GM04504 (cell line): Measurements from ENCODE around the gene F10.

ENCODE experiments used
- DNase-seq: peaks from one replicate; pipeline ENCODE4 v3.0.0-alpha.2; 2012; ENCODE audit warnings: low read depth

The F10 gene

GRCh38 chr13:113138792-113139551 lies 16.4 kb downstream of the F10 start:
- no peak for DNase-seq

DNA sequence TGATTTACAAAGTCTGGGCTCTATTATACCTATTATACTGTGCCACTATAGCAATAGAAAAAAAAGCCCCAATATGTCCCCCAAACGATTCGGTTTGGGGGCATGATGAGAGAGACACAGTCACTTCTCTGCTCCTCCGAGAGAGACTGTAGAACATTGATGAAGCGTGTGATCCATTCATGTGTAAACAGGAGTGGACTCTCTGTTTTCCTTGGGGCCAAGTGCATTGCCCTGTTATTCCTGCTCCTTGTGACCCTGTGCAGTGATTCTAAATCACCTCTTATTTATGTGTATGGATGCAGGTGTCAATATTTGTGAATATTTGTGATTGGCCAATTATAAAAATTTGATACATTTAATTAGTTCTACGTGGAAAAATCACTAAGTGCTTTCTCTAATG lies 17.0 kb downstream of the F10 start:
- no peak for DNase-seq

- no peak for DNase-seq
These were observed 18.3 kb downstream of the F10 start for GRCh38 chr13:113140677-113141600.

DNA sequence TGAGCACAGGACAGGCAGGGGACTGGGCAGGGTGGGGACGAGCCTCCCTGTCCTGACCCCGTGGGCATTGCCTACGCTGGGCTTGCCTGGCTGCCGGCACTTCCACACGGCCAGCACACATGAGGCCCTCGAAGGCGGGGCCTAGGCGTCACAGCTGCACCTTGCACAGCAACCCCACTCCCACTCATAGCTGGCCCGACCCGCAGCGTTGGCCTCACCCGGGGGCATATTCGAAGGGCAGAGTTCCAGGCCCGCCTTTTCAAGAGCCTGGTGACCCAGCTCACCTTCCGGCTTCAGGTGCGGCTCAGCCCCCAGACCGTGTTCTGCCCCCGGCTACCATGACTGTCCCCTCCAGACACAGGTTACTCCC lies 19.0 kb downstream of the F10 start:
- DNase-seq: no peak

- no peak for DNase-seq
These were observed 20.3 kb downstream of the F10 start for GRCh38 chr13:113142876-113143275.

GRCh38 chr13:113143466-113144254 lies 21.1 kb downstream of the F10 start:
- no peak for DNase-seq

GRCh38 chr13:113144255-113144629 lies 21.6 kb downstream of the F10 start:
- DNase-seq: no peak

GRCh38 chr13:113145496-113145895 lies 22.9 kb downstream of the F10 start:
- DNase-seq: no peak

DNA sequence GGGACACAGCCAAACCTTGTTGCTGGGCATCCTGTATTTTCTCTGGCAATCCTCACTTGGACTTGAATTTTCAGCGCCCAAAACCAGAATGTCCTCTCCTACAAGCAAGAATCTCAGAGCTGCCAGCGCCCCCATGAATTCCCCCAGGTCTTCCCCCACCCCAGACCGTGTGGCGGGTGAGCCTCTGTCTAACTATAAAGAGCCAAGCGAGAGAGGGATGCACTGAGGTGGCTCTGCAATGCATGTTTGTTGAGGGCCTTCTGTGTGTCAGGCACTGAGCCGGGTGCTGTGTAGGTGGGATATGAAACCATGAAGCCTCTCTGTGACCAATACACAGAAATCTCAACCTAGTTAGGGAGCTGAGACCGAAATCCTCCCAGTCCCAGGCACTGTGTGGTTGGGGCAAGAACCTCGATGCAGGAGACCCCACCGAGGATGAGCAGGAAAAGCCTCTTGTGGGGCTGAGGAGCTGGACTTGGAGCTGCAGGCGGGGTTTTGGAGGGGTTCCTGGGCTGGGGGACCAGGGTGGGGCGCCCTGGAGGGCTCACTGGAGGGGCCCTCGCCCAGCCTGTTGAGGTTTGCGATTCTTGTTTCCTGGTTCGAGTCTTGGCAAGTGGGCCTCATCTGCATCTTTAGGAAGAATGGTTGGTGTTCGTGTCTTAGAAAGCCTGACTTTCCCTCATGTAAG lies 23.5 kb downstream of the F10 start:
- DNase-seq: no peak

DNA sequence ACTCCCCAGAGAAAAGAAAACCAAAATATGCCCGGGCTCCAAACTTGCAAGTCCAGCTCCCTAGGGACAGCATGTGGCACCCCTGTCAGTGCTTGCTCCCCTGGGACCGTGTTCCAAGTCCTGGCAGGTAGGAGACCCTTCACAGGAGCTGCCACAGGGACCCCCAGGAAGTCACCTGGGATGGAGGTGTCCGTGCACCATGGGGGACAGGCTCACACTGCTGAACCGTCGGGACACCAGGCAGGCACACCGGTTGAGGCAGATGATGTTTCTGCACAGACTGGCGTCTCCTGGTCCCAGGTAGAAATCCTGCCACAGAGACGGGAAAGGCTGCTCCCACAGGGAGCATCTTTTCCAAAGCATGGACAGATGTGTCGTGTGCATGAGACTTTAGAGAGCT lies 24.2 kb downstream of the F10 start:
- no peak for DNase-seq

- DNase-seq: no peak
These were observed 24.6 kb downstream of the F10 start for GRCh38 chr13:113147206-113147605.

- DNase-seq: no peak
These were observed 25.8 kb downstream of the F10 start for GRCh38 chr13:113148407-113148806.

DNA sequence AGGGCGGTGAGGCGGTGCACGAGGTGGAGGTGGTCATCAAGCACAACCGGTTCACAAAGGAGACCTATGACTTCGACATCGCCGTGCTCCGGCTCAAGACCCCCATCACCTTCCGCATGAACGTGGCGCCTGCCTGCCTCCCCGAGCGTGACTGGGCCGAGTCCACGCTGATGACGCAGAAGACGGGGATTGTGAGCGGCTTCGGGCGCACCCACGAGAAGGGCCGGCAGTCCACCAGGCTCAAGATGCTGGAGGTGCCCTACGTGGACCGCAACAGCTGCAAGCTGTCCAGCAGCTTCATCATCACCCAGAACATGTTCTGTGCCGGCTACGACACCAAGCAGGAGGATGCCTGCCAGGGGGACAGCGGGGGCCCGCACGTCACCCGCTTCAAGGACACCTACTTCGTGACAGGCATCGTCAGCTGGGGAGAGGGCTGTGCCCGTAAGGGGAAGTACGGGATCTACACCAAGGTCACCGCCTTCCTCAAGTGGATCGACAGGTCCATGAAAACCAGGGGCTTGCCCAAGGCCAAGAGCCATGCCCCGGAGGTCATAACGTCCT lies 26.4 kb downstream of the F10 start:
- no peak for DNase-seq

DNA sequence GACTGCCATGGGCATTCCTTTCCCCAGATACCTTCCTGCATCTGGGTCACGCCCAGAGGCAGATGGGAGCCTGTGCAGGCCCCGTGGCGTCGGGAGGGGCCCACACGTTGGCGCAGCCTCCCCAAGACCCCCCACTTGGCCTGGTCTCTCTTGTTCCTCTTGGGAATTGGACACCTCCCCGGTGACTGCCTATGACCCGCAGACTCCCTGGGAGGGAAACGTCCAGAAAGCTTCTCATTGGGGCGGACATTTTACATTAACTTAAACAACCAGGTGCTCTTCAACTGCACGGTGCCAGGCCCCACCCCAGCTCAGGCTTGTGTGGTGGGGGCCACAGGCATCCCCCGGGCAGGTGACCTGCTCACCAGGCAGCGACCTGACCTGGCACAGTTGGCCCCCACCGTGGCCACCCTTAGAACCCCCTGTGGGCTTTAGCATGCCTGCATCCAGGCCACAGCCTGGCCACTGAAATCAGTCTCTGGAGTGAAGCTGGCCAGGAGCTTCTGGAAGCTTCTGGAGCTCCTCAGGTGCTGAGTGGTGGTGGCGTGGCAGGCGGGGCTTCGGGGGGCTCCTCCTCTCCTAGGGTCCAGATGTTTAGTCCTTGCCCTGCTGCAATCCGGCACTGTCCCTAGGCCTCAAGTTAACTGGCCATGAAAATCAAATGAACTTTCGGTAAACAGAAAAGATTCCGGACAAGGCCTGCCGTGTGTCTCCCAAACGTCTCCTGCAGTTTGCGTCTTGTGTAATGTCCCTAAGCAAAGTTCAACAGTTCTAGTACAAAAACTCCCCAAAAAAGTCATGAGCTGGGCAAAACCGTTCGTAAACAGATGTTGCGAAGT lies 27.3 kb downstream of the F10 start:
- DNase-seq: no peak

DNA sequence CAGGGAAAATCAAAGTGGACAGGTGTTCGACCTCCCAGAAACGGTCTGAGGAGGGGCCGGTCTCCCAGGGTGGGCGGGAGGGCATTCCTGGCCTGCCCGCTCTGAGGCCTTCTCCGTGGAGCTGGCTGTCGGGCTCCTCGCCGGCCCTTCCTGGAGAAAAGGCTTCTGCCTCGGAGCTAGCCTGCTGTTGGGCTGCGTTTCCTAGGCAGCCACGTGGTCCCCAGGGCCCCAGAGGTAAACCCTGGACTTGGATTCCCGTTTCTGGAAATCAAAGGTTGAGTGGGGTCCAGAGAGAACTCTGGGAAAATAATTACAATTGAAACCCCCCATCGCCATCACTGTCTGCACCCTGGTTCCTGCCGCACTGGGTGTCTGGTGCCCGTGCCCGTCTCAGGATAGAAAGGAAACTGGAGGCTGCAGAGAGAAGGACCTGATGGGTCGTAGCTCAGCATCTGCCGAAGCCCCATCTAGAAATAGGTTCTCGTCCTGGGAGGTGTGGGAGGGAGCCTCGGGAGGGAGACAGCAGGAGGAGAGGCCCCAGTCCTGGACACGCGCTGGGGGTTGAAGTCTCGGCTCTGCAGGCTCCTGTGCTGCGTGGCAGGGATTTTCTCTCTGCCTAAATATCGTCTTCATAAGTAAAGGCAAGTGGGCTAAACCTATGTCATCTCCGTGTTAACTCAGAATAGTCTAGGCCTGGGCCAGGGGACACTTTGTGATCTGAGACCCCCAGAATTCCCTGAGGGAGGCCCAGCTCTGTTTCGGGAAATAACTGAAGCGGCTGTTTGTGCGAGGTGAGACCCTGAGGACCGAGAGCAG lies 28.2 kb downstream of the F10 start:
- no peak for DNase-seq

- DNase-seq: peak; percentile 43
These were observed 29.4 kb downstream of the F10 start for GRCh38 chr13:113151745-113152690.

- no peak for DNase-seq
These were observed 30.0 kb downstream of the F10 start for GRCh38 chr13:113152691-113152983.

DNA sequence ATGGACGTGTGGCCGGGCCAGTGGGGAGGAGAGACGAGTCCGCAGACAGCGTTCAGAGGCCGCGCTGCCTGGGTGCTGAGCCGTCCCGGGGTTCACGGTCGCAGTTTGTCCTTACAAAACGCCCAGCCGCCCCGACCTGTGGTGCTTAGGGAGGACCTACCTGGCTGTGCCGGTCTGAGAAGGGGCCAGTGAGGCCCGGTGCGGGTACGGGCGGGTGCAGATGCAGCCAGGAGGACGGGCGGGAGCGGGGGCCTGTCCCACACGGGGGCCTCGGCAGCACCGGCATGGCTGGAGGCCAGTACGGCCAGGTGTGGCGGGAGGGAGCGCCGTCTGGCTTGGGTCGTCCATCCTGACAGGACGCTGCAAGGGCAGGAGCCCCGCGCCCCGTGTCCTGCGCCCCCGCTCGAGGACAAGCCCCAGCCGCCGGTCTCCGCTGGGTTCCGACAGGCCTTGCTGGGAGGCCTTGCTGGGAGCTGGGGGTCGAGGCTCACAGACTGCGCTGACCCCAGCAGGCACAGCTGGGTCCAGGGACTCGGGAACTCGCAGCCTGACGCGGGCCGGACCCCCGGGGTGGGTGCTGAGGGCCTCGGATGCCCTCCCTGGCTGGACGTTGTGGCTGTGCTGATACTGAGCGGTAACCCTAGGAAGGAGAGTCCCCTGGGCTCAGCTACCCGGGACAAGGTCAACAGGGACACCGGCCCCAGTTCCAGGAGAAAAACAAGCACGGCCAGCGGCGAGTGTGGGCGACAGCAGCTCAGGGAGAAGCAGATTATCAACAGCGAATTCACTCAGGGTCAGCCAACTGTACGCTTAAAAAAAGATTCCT lies 30.6 kb downstream of the F10 start:
- no peak for DNase-seq
